ENCODE data around the gene RNLS.

The RNLS gene

DNA sequence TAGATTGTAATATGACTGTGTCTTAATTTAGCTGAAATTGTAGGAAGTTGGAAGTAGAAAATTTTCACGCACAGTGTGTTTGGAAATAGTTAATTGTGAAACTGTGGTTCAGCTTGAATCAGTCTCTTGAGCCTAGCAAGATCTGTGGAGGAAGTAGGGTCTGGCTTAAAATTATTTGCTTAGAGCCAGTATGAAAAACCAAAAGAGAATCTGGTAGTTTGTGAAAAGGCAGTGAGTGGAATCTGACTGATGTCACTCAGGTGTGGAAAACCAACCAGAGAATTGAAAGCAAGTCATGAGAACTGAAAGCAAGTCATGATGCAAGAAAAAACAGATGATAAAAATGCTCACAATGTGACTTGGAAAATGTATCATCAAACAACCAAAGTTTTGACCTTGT, 14.9 kb upstream of the RNLS start:
- no peaks in the 10 kb centered on the region for H3K36me3 ChIP-seq
- H3K4me1 ChIP-seq, result peaks cover 6% of the 10 kb centered on the region; the same call in 1 of the 2 replicates
- no peaks in the 10 kb centered on the region for H3K27me3 ChIP-seq
- H3K9ac ChIP-seq, result no peak overlapping the region
- H3K27ac ChIP-seq, result no peak overlapping the region
- TF ChIP-seq Cebpa-rat (IDR thresholded peaks at IDR 0.05), result no peak
- H4K20me1 ChIP-seq, result no peaks in the 10 kb centered on the region
- H3K9me3 ChIP-seq, result 0 out of 2 replicates have a peak, but pooled peaks cover 7% of the 10 kb centered on the region
- no peak overlapping the region for H3K4me2 ChIP-seq
- H3K4me3 ChIP-seq, result no peak overlapping the region

DNA sequence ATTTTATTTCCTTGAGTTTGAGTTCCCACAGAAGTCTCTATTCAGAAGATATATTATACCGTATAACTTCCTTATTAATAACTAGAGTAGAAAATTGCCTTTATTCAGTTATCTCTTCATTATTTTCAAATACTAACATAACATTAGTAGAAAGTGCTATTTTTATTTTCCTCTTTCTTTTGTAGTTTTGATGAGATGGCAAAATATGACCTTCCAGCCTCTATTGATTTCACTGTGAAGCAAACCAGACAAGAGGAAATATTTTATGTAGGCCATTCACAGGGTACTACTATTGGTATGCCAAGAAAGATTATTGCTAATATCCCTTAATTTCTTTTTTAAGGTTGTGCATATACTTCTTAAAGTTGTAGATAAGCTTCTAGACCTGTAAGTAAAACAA, 11.4 kb upstream of the RNLS start:
- Histone ChIP-seq H3K9me3 (no peaks in the 10 kb centered on the region), H4K20me1 (no peaks in the 10 kb centered on the region), H3K4me2 (no peak overlapping the region), H3K36me3 (no peaks in the 10 kb centered on the region), H3K4me1 (peaks cover 6% of the 10 kb centered on the region; the same call in 1 of the 2 replicates), H3K9ac (no peak overlapping the region), H3K27ac (no peak overlapping the region), H3K27me3 (no peaks in the 10 kb centered on the region), H3K4me3 (no peak overlapping the region)
- no peak for TF ChIP-seq Cebpa-rat (IDR thresholded peaks at IDR 0.05)

DNA sequence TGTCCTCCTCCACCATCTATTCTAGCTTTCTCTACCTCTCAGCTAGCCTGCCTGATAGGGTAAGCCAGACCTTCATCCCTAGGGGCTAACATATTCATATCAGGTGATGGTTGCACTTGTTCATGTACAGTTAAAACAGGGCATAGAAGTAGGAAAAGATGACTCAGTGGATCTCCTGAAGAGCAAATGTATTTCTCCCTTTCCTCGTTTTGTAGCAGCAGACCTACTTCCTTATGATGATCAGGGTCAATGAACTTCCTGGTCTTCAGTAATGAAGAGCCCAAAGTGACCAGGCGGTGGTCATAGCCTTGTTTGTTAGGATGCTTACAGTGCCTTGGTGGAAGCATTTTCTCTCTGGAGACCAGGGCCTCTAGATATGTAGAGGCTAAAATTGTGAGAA, 9.8 kb upstream of the RNLS start:
- no peak overlapping the region for H3K27ac ChIP-seq
- TF ChIP-seq Cebpa-rat (IDR thresholded peaks at IDR 0.05), result no peak
- no peak overlapping the region for H3K9ac ChIP-seq
- H3K4me2 ChIP-seq, result no peak overlapping the region
- H3K27me3 ChIP-seq, result no peaks in the 10 kb centered on the region
- no peaks in the 10 kb centered on the region for H3K9me3 ChIP-seq
- peaks cover 3% of the 10 kb centered on the region; the same call in 1 of the 2 replicates for H3K4me1 ChIP-seq
- H3K36me3 ChIP-seq, result no peaks in the 10 kb centered on the region
- H3K4me3 ChIP-seq, result no peak overlapping the region
- no peaks in the 10 kb centered on the region for H4K20me1 ChIP-seq

DNA sequence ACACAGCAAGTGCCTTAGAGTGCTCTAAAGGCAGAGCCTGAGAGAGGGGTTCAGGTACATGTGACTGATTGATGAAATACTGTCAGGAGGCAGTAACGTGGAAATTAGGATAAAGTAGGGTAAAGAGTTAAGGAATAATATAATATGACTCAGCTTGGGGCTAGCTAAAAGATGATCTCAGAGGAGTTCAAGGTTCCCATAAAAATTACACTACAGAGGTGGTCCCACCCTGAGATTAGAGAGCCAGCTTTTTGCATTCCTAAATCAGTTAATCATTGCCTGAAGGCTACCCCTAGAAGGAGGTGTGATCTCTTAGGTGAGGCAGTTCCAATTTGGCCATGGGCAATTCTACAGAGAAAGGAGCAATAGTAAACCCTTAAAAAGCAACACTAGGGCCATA, 9.3 kb upstream of the RNLS start:
- H4K20me1 ChIP-seq, result no peaks in the 10 kb centered on the region
- H3K9ac ChIP-seq, result no peak overlapping the region
- no peak overlapping the region for H3K27ac ChIP-seq
- H3K36me3 ChIP-seq, result no peaks in the 10 kb centered on the region
- H3K4me3 ChIP-seq, result no peak overlapping the region
- TF ChIP-seq Cebpa-rat (IDR thresholded peaks at IDR 0.05), result no peak
- no peaks in the 10 kb centered on the region for H3K9me3 ChIP-seq
- no peaks in the 10 kb centered on the region for H3K4me1 ChIP-seq
- H3K4me2 ChIP-seq, result no peak overlapping the region
- no peaks in the 10 kb centered on the region for H3K27me3 ChIP-seq

DNA sequence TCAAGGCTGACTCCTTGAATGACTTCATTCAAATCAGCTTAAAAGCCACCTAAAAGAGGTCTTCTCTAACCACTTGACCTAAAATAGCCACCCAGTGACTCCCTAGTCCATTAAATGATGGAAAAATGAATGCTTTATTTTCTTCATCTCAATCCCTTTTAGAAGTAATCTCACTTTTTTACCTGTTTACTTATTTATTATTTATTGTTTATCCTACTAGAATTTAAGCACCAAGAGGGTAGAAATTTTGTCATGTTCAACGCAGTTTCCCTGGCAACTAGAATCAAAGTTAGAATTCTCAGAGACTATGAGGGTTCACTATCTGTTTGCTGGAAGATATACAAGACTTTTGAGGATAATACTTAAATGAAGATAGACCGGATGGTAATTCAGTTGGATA, 3.3 kb upstream of the RNLS start, which contains the start of gene LIPJ:
Gene LIPJ (plus strand): TSS at position 301 of the 400 bp plus-strand sequence. CDS start 3,926 bp downstream, outside the sequence.
- Histone ChIP-seq H3K36me3 (no peaks in the 10 kb centered on the region), H3K27me3 (no peaks in the 10 kb centered on the region), H3K4me3 (no peak within 1 kb of the TSS), H3K4me2 (no peak within 1 kb of the TSS), H4K20me1 (no peaks in the 10 kb centered on the region), H3K9me3 (peaks cover 11% of the 10 kb centered on the region), H3K4me1 (no peaks in the 10 kb centered on the region), H3K9ac (no peak within 1 kb of the TSS), H3K27ac (no peak within 1 kb of the TSS)
- TF ChIP-seq Cebpa-rat (IDR thresholded peaks at IDR 0.05), result no peak

DNA sequence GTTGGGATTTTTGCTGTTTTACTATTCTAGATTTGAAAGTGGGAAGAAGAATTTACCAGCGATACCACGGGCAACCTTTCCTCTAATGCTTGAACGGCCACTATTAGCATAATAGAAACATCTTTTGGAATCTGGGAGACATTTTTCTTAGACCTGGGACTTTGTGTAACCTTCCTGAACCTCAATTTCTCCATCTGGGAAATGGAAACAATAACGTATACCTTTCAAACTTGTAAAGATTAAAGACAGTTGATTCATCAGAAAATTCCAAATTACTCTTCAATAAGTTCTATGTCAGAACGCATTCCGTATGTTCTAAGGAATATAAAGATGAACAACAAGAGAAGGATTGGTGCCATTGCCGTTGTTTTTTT, 453 bp upstream of the RNLS start:
- H3K9ac ChIP-seq, result no peak overlapping the region
- H4K20me1 ChIP-seq, result no peaks in the 10 kb centered on the region
- no peak overlapping the region for H3K4me2 ChIP-seq
- H3K36me3 ChIP-seq, result no peaks in the 10 kb centered on the region
- no peak for TF ChIP-seq Cebpa-rat (IDR thresholded peaks at IDR 0.05)
- peaks cover 11% of the 10 kb centered on the region for H3K9me3 ChIP-seq
- H3K4me1 ChIP-seq, result no peaks in the 10 kb centered on the region
- H3K27ac ChIP-seq, result no peak overlapping the region
- no peaks in the 10 kb centered on the region for H3K27me3 ChIP-seq
- H3K4me3 ChIP-seq, result no peak overlapping the region

DNA sequence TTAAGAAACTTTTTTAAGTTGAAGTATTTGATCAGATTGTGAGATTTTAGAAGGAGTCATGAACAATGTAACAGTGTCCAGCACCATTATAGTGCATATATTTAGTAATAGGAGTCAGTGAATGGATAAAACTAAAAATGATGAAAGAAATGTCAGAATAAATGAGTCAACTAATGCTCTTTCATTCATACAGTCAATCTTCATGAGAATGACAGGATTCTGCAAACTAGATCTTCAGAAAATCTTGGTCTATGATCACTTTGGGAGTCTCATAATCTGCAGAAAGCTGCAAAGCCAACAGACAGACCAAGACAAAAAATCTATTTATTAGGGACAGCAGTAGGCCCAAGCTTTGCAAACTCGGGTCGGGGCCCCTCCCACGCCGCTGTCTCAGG, 710 bp downstream of the RNLS start:
- H3K9ac ChIP-seq, result no peak overlapping the region
- no peak for TF ChIP-seq Cebpa-rat (IDR thresholded peaks at IDR 0.05)
- H4K20me1 ChIP-seq, result no peaks in the 10 kb centered on the region
- H3K4me3 ChIP-seq, result no peak overlapping the region
- H3K9me3 ChIP-seq, result peaks cover 11% of the 10 kb centered on the region
- no peak overlapping the region for H3K27ac ChIP-seq
- no peaks in the 10 kb centered on the region for H3K4me1 ChIP-seq
- no peak overlapping the region for H3K4me2 ChIP-seq
- no peaks in the 10 kb centered on the region for H3K36me3 ChIP-seq
- no peaks in the 10 kb centered on the region for H3K27me3 ChIP-seq

DNA sequence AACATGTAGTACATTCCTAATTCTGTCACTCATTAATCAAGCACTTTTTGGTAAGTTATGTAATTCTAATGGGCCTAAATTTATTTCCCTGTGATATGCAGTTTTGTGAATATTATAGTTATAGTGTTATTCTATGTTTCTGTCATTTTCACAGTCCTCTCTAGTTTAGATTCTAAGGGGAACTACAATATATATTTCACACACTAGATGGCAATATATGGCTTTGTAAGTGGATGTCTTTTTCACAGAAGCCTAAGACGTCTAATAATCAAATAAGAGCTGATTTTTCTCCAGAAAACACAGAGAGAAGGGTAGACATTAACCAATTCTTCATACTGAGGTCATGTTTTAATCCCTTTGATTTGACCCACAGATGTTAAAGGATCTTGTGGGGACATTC, 18.0 kb downstream of the RNLS start:
- no peak for TF ChIP-seq Cebpa-rat (IDR thresholded peaks at IDR 0.05)
- no peak overlapping the region for H3K4me2 ChIP-seq
- no peaks in the 10 kb centered on the region for H3K4me1 ChIP-seq
- no peaks in the 10 kb centered on the region for H4K20me1 ChIP-seq
- H3K27ac ChIP-seq, result no peak overlapping the region
- no peaks in the 10 kb centered on the region for H3K9me3 ChIP-seq
- H3K27me3 ChIP-seq, result no peaks in the 10 kb centered on the region
- H3K4me3 ChIP-seq, result no peak overlapping the region
- no peaks in the 10 kb centered on the region for H3K36me3 ChIP-seq
- H3K9ac ChIP-seq, result no peak overlapping the region

DNA sequence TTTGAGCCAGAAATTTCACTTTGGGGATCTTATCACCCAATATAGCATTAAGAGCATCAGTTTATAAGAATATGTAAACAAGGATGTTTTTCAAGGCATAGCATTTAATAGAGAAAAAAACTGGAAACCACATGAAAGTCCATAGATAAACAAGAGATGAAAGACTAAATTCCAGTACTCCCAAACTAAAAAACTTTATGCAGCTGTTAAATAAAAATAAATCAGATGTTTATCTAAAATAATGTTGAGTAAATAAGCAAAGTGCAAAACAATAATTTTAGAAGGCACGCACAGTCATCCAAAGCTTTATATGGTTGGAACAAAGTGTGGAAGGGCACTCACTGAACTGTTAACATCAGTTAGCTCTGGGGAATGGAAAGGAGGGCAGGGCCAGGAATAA, 21.0 kb downstream of the RNLS start:
- H3K9me3 ChIP-seq, result no peaks in the 10 kb centered on the region
- no peaks in the 10 kb centered on the region for H3K4me1 ChIP-seq
- H4K20me1 ChIP-seq, result no peaks in the 10 kb centered on the region
- no peak overlapping the region for H3K4me3 ChIP-seq
- H3K27me3 ChIP-seq, result no peaks in the 10 kb centered on the region
- no peak overlapping the region for H3K9ac ChIP-seq
- no peak overlapping the region for H3K27ac ChIP-seq
- H3K4me2 ChIP-seq, result no peak overlapping the region
- TF ChIP-seq Cebpa-rat (IDR thresholded peaks at IDR 0.05), result no peak
- H3K36me3 ChIP-seq, result no peaks in the 10 kb centered on the region

DNA sequence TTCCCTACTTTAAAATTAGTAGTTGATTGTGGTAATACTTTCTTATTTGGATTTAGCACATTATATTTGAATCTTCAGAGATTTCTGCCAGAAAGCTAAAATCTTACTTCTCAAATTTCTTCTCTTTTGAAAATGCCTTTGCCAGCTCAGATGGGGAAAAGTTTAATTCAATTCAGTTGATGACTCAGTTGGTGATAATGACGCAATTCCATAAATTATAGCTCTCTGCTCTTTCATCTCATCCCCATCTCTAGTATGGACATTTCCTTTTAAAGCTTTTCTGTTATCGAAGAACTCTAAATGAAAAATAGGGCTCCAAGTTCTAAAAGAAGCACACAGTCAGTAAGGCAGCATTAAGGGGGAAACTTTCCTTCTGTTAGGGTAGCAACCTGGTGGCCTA, 25.5 kb downstream of the RNLS start:
- H4K20me1 ChIP-seq, result no peaks in the 10 kb centered on the region
- H3K27me3 ChIP-seq, result no peaks in the 10 kb centered on the region
- H3K9me3 ChIP-seq, result no peaks in the 10 kb centered on the region
- H3K4me1 ChIP-seq, result no peaks in the 10 kb centered on the region
- H3K27ac ChIP-seq, result no peak overlapping the region
- H3K4me3 ChIP-seq, result no peak overlapping the region
- H3K9ac ChIP-seq, result no peak overlapping the region
- no peak for TF ChIP-seq Cebpa-rat (IDR thresholded peaks at IDR 0.05)
- H3K36me3 ChIP-seq, result no peaks in the 10 kb centered on the region
- H3K4me2 ChIP-seq, result no peak overlapping the region

DNA sequence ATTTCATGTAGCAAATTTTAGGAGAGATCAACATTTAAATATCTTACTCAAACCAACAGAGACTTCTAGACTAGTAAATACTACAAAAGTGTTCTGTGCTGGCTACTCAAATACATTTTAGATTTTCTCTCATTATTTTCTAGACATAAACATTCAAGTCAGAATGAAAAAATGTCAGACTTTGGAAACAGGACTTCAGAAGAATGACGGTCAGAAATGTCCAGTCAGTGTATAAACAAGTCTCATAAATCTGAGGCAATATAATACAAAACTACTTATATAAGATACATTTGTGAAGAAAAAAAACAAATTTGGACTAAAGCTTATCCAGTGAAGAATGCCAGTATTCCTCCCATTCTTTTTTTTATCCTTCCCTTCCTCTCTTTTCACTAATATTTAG, 25.9 kb downstream of the RNLS start:
- H3K4me3 ChIP-seq, result no peak overlapping the region
- no peaks in the 10 kb centered on the region for H3K27me3 ChIP-seq
- H3K27ac ChIP-seq, result no peak overlapping the region
- H3K4me1 ChIP-seq, result no peaks in the 10 kb centered on the region
- no peaks in the 10 kb centered on the region for H4K20me1 ChIP-seq
- no peaks in the 10 kb centered on the region for H3K36me3 ChIP-seq
- H3K4me2 ChIP-seq, result no peak overlapping the region
- no peak for TF ChIP-seq Cebpa-rat (IDR thresholded peaks at IDR 0.05)
- H3K9me3 ChIP-seq, result no peaks in the 10 kb centered on the region
- H3K9ac ChIP-seq, result no peak overlapping the region

All from BLaER1 (cell line).